Esophagus (tissue), 2 donors: Measurements from ENCODE around the gene EXOC3L4. TPM values are rescaled to one million over a fixed set of nuclear protein-coding genes. Genes with fewer than 3 reads are reported as not detected.

ENCODE experiments used
- H3K27ac ChIP-seq, 2 donors: one replicate each; pipeline ENCODE4 v1.5.1; 2013; ENCODE audit warnings: low read depth in 2 of 2, mild to moderate bottlenecking in 2 of 2, inconsistent platforms in 1 of 2, low read length in 1 of 2, moderate library complexity in 1 of 2
- H3K27me3 ChIP-seq, 2 donors: one replicate each; pipeline ENCODE4 v1.6.1; 2013; ENCODE audit warnings: low read length in 2 of 2, control low read depth in 1 of 2, mild to moderate bottlenecking in 1 of 2; ENCODE audit not compliant: insufficient read depth in 2 of 2, control insufficient read depth in 1 of 2
- H3K36me3 ChIP-seq, 2 donors: one replicate each; pipeline ENCODE4 v1.6.1; 2013; ENCODE audit warnings: low read length in 1 of 2; ENCODE audit not compliant: control insufficient read depth in 2 of 2, insufficient read depth in 2 of 2
- H3K4me1 ChIP-seq, 2 donors: one replicate each; pipeline ENCODE4 v1.6.1; 2013; ENCODE audit warnings: low read length in 1 of 2; ENCODE audit not compliant: control insufficient read depth in 2 of 2, insufficient read depth in 2 of 2
- H3K4me3 ChIP-seq, 2 donors: one replicate each; pipeline ENCODE4 v1.5.1; 2013; ENCODE audit warnings: low read length in 2 of 2, mild to moderate bottlenecking in 2 of 2, low read depth in 1 of 2, moderate library complexity in 1 of 2
- H3K9me3 ChIP-seq, 2 donors: one replicate each; pipeline ENCODE4 v1.6.1; 2013; ENCODE audit warnings: mild to moderate bottlenecking in 2 of 2, low read depth in 1 of 2, low read length in 1 of 2, moderate library complexity in 1 of 2; ENCODE audit not compliant: control insufficient read depth in 2 of 2, insufficient read depth in 1 of 2
- WGBS, 2 donors: extraction: QIAGEN DNeasy Blood & Tissue Kit; methylation state at CpG; one replicate each; pipeline ENCODE4 v1.1.7; 2013; 5-methylcytosine and 5-hydroxymethylcytosine counted together
- polyA plus RNA-seq, 2 donors: library from polyadenylated mRNA; stranded (reverse); fragments of 200-250 nt; gene quantifications; one replicate each; pipeline ENCODE4 v1.2.3, GENCODE V29; 2013
- donor health status: healthy with polysubstance abuse.
- donor health status: Bipolar disorder and iron deficiency.

Gene EXOC3L4
- polyA plus RNA-seq, 2 donors: 0.52 to 0.67 TPM

GRCh38 chr14:103099081-103099732, 4.7 kb downstream of the EXOC3L4 start:
- no peak overlapping the region for H3K4me3 ChIP-seq
- peaks cover 0 to 3% of the 10 kb centered on the region in 2 donors for H3K27me3 ChIP-seq
- no peak overlapping the region for H3K27ac ChIP-seq
- H3K36me3 ChIP-seq: no peaks in the 10 kb centered on the region
- WGBS, 2 donors: 60% methylated on average over 11 to 12 of the region's 12 CpGs
- H3K4me1 ChIP-seq: peaks cover 0 to 8% of the 10 kb centered on the region in 2 donors
- H3K9me3 ChIP-seq: peaks cover 0 to 3% of the 10 kb centered on the region in 2 donors

GRCh38 chr14:103099733-103100280, 5.3 kb downstream of the EXOC3L4 start:
- Histone ChIP-seq H3K9me3 (peaks cover 0 to 3% of the 10 kb centered on the region in 2 donors), H3K27ac (no peak overlapping the region), H3K36me3 (no peaks in the 10 kb centered on the region), H3K27me3 (peaks cover 0 to 9% of the 10 kb centered on the region in 2 donors), H3K4me3 (no peak overlapping the region), H3K4me1 (peaks cover 0 to 8% of the 10 kb centered on the region in 2 donors)
- 77 to 78% methylated on average over 8 of the region's 8 CpGs for whole genome bisulfite sequencing, 2 donors

- Histone ChIP-seq H3K27ac (no peak overlapping the region), H3K9me3 (peaks cover 0 to 3% of the 10 kb centered on the region in 2 donors), H3K4me3 (no peak overlapping the region), H3K4me1 (peaks cover 0 to 12% of the 10 kb centered on the region in 2 donors), H3K27me3 (peaks cover 0 to 10% of the 10 kb centered on the region in 2 donors), H3K36me3 (no peaks in the 10 kb centered on the region)
- WGBS, 2 donors: 76 to 80% methylated on average over 25 of the region's 25 CpGs
Observed at GRCh38 chr14:103100281-103101121, 6.0 kb downstream of the EXOC3L4 start.

GRCh38 chr14:103101257-103101962, 6.9 kb downstream of the EXOC3L4 start:
- Histone ChIP-seq H3K36me3 (no peaks in the 10 kb centered on the region), H3K4me1 (peaks cover 0 to 12% of the 10 kb centered on the region in 2 donors), H3K9me3 (peaks cover 0 to 3% of the 10 kb centered on the region in 2 donors), H3K27me3 (peaks cover 0 to 10% of the 10 kb centered on the region in 2 donors), H3K27ac (no peak overlapping the region), H3K4me3 (no peak overlapping the region)
- WGBS, 2 donors: 88 to 91% methylated on average over 11 of the region's 11 CpGs

- Histone ChIP-seq H3K36me3 (no peaks in the 10 kb centered on the region), H3K4me3 (peak overlapping the region in 1 of 2 donors; percentile 10), H3K9me3 (peaks cover 0 to 3% of the 10 kb centered on the region in 2 donors), H3K27me3 (peaks cover 0 to 10% of the 10 kb centered on the region in 2 donors), H3K4me1 (peaks cover 0 to 12% of the 10 kb centered on the region in 2 donors), H3K27ac (no peak overlapping the region)
- 39 to 51% methylated on average over 85 of the region's 85 CpGs for WGBS, 2 donors
Observed at GRCh38 chr14:103101963-103102688, 7.6 kb downstream of the EXOC3L4 start.

GRCh38 chr14:103102689-103103260, 8.2 kb downstream of the EXOC3L4 start:
- Histone ChIP-seq H3K4me3 (peak overlapping the region in 1 of 2 donors; percentile 10), H3K27me3 (peaks cover 0 to 10% of the 10 kb centered on the region in 2 donors), H3K36me3 (no peaks in the 10 kb centered on the region), H3K4me1 (peaks cover 0 to 12% of the 10 kb centered on the region in 2 donors), H3K27ac (no peak overlapping the region), H3K9me3 (peaks cover 0 to 3% of the 10 kb centered on the region in 2 donors)
- WGBS, 2 donors: 34 to 55% methylated on average over 39 of the region's 39 CpGs

GRCh38 chr14:103103461-103104388, 9.2 kb downstream of the EXOC3L4 start:
- WGBS, 2 donors: 8 to 9% methylated on average over 53 to 68 of the region's 68 CpGs

GRCh38 chr14:103104389-103104653, 9.8 kb downstream of the EXOC3L4 start:
- Histone ChIP-seq H3K4me1 (peaks cover 0 to 12% of the 10 kb centered on the region in 2 donors), H3K9me3 (peaks cover 0 to 3% of the 10 kb centered on the region in 2 donors), H3K36me3 (no peaks in the 10 kb centered on the region), H3K27ac (no peak overlapping the region), H3K4me3 (no peak overlapping the region), H3K27me3 (peaks cover 0 to 10% of the 10 kb centered on the region in 2 donors)
- 10 to 11% methylated on average over 20 of the region's 20 CpGs for WGBS, 2 donors

More at GRCh38 chr14:103103461-103104388, 9.2 kb downstream of the EXOC3L4 start:
- Histone ChIP-seq H3K4me3 (peak overlapping the region; percentile 22 to 28), H3K27me3 (peaks cover 0 to 10% of the 10 kb centered on the region in 2 donors), H3K27ac (no peak overlapping the region), H3K4me1 (peaks cover 0 to 12% of the 10 kb centered on the region in 2 donors), H3K9me3 (peaks cover 0 to 3% of the 10 kb centered on the region in 2 donors), H3K36me3 (no peaks in the 10 kb centered on the region)
